LNCAP (cell line): ENCODE results near the gene SPRR2B.
A peak's percentile ranks its signal among the peaks of the same experiment; 100 is the strongest.

Experiments used
- CTCF ChIP-seq: fragments of 450-650 bp; IDR thresholded peaks from 2 replicates; pipeline ENCODE4 v1.5.1; 2017; ENCODE audit warnings: mild to moderate bottlenecking

SPRR2B gene

GRCh38 chr1:153094426-153094825 is 23.0 kb upstream of the SPRR2B start, which contains the start of gene SPRR2E:
SPRR2E (minus strand) TSS chr1:153094526; CDS start chr1:153093751, 775 bp downstream.
- TF ChIP-seq CTCF = no peak

DNA sequence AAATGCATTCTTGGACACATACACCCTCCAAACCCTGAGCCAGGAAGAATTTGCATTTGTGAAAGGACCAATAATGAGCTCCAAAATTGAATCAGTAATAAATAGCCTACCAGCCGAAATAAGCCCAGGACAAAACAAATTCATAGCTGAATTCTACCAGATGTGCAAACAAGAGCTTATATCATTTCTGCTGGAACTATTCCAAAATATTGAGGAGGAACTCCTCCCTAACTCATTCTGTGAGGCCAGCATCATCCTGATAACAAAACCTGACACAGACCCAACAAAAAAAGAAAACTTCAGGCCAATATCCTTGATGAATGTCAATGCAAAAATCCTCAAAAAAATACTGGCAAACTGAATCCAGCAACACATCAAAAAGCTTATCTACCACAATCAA is 16.2 kb upstream of the SPRR2B start:
- TF ChIP-seq CTCF = no peak

DNA sequence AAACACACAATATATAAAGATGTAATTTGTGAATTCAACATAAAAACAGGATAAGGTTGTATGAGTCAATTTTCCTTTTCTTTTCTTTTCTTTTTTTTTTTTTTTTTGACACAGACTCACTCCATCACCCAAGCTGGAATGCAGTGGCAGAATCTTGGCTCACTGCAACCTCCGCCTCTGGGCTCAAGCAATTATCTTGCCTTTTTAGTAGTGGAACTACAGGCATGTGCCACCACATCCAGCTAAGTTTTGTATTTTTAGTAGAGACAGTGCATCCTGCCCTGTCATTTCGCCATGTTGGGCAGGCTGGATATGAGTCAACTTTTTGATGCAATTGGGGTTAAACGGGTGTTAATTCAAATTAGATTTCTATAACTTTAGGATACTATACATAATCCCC is 10.3 kb upstream of the SPRR2B start:
- TF ChIP-seq CTCF = no peak

DNA sequence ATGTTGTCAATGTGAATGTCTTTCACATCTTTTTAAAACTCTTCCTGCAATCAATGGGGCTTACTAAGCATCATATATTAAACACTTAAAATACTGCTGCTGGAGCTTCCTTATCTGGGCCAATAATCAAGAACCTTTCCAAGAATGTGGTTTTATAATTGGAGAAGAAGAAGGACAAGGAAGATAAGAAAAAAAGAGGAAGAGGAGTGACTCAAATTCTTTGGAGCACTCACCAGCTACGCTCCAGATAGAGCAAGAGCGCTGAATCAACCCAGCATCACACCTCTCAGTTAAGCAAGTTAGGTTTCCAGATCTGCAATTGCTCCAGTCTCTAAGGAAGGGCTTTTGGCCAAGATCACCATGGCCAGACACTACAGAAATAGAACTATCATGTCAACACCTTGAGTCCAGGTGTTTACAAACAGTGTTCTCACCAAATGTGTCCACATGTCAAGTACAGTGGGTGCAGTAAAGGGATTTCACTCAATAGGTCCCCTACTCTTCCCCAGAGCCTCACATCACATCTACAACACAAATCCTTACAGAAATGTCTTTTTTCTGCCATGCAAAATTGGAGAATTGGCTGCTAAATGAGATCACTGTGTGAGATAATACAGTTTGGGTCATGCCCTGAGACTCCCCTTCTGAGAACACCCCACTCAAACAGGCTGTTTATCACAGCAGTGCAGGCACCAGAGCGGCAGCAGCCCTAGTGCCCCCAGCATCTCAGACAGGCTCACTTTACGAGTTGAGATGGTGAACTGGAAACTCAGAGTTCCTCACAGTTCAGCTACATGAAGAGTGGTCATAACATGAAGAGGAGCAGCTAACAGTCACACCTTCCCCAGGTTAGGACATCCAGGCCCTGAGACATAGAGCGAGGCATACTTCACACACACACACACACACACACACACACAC is 1.7 kb upstream of the SPRR2B start:
- TF ChIP-seq CTCF = no peak

GRCh38 chr1:153070243-153070642 is 1.2 kb downstream of the SPRR2B start:
- no peak for TF ChIP-seq CTCF

DNA sequence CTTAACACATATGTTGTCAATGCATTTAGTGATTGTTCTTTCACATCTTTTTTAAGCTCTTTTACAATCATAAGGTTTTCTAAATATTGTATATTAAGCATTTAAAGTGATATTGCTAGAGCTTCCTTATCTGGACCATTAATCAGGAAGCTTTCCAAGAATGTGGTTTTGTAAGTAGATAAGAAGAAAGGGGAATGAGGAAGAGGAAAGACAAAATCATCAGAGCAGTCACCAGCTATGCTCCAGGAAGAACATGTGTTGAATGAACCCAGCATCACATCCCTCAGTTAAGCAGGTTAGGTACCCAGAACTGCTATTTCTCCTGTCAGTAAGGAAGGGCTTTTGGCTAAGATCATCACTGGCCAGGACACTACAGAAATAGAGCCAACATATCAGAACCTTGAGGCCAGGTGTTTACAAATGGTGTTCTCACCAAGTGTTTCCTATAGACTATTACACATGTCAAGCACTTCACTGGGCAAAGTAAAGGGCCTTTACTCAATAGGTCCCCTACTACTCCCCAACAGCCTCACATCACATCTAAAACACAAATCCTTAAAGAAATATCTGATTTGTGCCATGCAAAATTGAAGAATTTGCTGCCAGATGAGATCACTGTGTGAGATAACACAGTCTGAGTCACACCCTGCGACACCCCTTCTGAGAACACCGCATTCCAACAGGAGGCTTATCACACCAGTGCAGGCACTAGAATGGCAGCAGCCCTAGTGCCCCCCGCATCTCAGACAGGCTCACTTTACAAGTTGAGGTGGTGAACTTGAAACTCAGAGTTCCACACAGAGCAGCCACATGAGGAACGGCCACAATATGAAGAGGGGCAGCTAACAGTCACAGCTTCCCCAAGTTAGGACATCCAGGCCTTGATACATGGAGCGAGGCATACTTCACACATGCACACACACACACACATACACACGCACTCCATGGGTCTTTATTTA is 12.3 kb downstream of the SPRR2B start:
- no peak for TF ChIP-seq CTCF

GRCh38 chr1:153058154-153058553 is 13.3 kb downstream of the SPRR2B start:
- 0 out of 2 replicates have a peak, but pooled peaks have one; percentile 8 for TF ChIP-seq CTCF
